Measurements from ENCODE around the gene FNBP1. TPM values are rescaled to one million over a fixed set of nuclear protein-coding genes. Genes with fewer than 3 reads are reported as not detected.
A peak's percentile ranks its signal among the peaks of the same experiment; 100 is the strongest.

Gene FNBP1
- total RNA-seq, 1 donor = 41.9 TPM

- DNase-seq (ENCODE audit: low read depth) = no peak
- no peak for TF ChIP-seq CTCF (IDR thresholded peaks at IDR 0.05; ENCODE audit: insufficient read depth, low read depth, low read length)
- H3K4me3 ChIP-seq (ENCODE audit: low read depth, low read length) = no peak overlapping the region
Measured at GRCh38 chr9:130050462-130050861, 7.5 kb upstream of the FNBP1 start.

GRCh38 chr9:130049431-130050210 lies 6.6 kb upstream of the FNBP1 start:
- no peak for TF ChIP-seq CTCF (IDR thresholded peaks at IDR 0.05; ENCODE audit: insufficient read depth, low read depth, low read length)
- no peak overlapping the region for H3K4me3 ChIP-seq (ENCODE audit: low read depth, low read length)
- no peak for DNase-seq (ENCODE audit: low read depth)

- no peak for DNase-seq (ENCODE audit: low read depth)
- TF ChIP-seq CTCF (IDR thresholded peaks at IDR 0.05; ENCODE audit: insufficient read depth, low read depth, low read length) = no peak
- no peak overlapping the region for H3K4me3 ChIP-seq (ENCODE audit: low read depth, low read length)
Measured at GRCh38 chr9:130045725-130046450, 2.9 kb upstream of the FNBP1 start.

GRCh38 chr9:130043654-130044623 lies 950 bp upstream of the FNBP1 start:
- peak; percentile 20 for TF ChIP-seq CTCF (IDR thresholded peaks at IDR 0.05; ENCODE audit: insufficient read depth, low read depth, low read length)

GRCh38 chr9:130042406-130042884 lies 544 bp downstream of the FNBP1 start:
- peak; percentile 20 for DNase-seq (ENCODE audit: low read depth)
- TF ChIP-seq CTCF (IDR thresholded peaks at IDR 0.05; ENCODE audit: insufficient read depth, low read depth, low read length) = no peak
- peak overlapping the region; percentile 90 for H3K4me3 ChIP-seq (ENCODE audit: low read depth, low read length)

More at GRCh38 chr9:130043654-130044623, 950 bp upstream of the FNBP1 start:
- H3K4me3 ChIP-seq (ENCODE audit: low read depth, low read length) = peak overlapping the region; percentile 71
- DNase-seq (ENCODE audit: low read depth) = peak; percentile 84

Data from fibroblast of villous mesenchyme (primary cell).